ENCODE measurements around the gene CDCA3.
A peak's percentile ranks its signal among the peaks of the same experiment; 100 is the strongest.
"Not testable (repeated sequence)": the region's sequence is repeated elsewhere in the genome, so short reads cannot be mapped to it uniquely, and the experiment has no call there.

CDCA3 gene

GRCh38 chr12:6851153-6851920 lies at the start of gene CDCA3:
Gene CDCA3 (minus strand): TSS chr12:6851286. CDS start chr12:6850952, 334 bp downstream.
- peak; percentile 91 for DNase-seq

DNA sequence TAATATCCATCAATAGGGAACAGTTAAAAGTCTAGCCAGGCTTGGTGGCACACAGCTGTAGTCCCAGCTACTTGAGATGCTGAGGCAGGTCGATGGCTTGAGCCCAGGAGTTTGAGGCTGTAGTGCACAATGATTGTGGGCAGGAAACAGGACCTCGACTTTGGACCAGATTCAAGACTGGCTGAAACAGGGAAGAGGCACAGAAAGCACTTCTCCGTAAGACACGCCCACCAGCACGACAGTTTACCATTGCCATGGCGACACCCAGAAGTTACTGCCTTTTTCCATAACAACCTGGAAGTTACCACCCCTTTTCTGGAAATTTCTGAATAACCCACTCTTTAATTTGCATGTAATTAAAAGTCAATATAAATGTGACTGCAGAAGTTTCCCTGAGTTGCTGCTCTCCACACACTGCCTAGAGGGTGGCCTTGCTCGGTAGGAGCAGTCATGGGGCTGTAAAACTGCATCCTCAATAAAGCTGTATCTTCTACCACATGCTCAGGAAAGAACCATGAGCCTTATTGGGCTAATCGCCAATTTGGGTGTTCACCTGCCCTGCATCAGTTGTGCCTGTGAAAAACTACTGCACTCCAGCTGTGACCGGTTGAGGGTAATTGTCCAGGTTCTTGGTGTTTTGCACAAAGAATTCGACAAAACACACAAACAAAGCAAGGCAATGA lies 48.9 kb upstream of the CDCA3 start:
- DNase-seq, result no peak

DNA sequence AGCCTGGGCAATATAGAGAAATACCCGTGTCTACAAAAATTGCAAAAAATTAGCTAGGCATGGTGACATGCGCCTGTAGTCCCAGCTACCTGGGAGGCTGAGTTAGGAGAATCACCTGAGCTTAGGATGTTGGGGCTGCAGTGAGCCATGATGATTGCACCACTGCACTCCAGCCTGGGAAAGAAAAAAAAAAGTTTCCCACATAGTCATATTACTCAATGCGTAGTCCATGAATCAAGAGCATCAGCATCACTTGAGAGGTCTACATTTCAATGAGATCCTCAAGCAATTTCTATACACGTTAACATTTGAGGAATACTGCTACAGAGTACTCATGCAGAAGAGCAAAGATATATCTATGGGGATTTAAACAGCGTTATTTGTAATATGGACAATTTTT lies 48.3 kb upstream of the CDCA3 start:
- DNase-seq, result no peak

- no peak for DNase-seq
Measured at GRCh38 chr12:6896846-6897435, 45.9 kb upstream of the CDCA3 start.

DNA sequence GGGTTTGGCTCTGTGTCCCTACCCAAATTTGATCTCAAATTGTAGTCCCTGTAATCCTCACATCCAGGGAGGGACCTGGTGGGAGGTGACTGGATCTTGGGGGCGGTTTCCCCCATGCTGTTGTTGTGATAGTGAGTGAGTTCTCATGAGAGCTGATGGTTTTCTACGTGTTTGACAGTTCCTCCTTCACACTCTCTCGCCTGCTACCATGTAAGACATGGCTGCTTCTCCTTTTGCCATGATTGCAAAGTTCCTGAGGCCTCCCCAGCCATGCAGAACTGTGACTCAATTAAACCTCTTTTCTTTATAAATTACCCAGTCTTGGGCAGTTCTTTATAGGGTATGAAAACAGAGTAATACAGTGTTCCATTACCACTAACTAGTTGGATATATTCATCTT lies 43.2 kb upstream of the CDCA3 start:
- DNase-seq, result no peak

DNA sequence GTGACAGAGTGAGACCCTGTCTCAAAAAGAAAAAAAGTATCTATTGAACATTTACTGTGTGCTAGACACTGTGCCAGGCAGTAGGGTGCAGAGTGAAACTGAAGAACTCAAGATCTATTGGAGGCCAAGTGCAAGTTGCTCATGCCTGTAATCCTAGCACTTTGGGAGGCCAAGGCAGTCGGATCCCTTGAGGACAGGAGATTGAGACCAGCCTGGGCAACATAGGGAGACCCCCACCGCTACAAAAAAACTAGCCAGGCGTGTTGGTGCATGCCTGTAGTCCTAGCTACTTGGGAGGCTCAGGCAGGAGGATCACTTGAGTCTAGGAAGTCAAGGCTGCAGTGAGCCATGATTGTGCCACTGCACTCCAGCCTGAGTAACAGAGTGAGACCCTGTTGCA lies 41.6 kb upstream of the CDCA3 start:
- DNase-seq, result not testable (repeated sequence)

DNA sequence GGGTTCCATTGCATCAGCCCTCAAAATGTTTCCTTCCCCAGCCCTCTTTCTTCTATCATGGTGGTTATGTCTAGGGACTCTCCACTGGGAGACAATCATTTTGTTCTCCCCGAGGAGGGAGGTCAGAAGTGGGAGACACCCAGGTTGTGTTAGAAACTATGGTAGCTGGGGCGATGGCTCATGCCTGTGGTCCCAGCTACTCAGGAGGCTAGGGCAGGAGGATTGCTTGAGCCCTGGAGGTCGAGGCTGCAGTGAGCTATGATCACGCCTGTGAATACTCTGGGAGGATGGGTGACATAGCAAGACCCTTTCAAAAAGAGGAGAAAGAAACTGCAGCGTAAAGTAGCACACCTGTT lies 40.5 kb upstream of the CDCA3 start:
- DNase-seq, result no peak

DNA sequence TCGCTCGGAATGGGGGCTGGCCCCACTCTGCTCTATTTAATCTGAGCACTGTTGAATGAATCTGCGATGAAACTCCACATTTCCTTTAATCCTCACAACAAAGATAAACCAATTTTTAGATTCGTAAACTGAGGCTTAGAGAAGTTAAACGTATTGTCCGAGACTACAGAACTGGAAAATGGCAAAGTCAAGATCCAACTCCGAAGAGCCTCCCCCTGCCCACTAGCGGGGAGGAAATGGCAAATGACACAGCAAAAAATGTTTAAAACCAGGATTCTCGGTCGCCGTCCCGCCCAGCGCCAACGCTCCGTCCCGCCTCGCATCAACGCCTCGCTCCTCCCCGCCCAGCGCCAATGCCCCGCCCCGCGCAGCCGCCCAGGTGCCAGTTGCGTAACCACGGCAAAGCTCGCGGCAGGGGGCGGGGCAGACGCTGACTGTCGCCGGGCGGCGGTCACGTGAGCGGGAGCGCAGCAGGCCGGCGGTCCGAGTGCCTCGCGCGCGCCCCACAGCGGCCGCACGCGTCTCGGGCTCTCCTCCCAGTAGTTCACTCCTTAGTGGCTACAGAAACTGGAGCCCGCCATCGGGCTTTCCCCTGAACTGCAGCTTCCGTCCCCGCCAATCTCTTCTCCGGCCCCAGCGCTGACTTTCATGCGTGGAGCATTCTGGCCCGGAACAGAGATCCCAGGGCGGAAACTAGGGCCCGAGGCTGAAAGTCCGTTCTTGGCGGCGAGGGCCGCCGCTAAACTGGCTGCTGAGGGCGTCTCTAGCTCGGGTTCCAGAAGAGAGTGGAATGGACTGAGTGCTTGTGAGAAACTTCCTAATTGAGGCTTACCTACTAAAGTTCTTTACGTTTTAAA lies 39.9 kb upstream of the CDCA3 start:
- peak; percentile 100 for DNase-seq

- DNase-seq, result not testable (repeated sequence)
Measured at GRCh38 chr12:6889775-6890573, 38.9 kb upstream of the CDCA3 start.

- not testable (repeated sequence) for DNase-seq
Measured at GRCh38 chr12:6888794-6889193, 37.7 kb upstream of the CDCA3 start.

DNA sequence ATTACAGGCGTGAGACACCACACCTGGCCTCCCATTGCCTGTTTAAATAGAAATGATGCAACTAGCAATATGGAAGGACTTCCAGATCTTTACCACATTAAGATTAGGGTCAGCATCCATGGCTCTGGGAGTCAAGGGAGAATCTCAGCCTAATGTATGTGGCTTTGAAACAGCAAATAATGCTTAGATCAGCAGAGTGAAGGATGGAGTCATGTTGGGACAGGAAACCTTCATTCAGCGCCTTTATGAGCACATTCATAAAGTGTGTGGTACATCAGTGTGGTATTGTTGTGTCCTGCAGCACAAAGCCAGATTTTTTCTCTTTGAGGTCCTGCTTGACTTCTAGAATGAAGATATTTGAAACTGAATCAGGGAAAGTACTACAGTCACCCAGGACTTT lies 37.3 kb upstream of the CDCA3 start:
- no peak for DNase-seq

- DNase-seq, result no peak
Measured at GRCh38 chr12:6887460-6887859, 36.4 kb upstream of the CDCA3 start.

GRCh38 chr12:6886206-6886999 lies 35.3 kb upstream of the CDCA3 start:
- not testable (repeated sequence) for DNase-seq

- DNase-seq, result no peak
Measured at GRCh38 chr12:6884539-6884938, 33.5 kb upstream of the CDCA3 start.

DNA sequence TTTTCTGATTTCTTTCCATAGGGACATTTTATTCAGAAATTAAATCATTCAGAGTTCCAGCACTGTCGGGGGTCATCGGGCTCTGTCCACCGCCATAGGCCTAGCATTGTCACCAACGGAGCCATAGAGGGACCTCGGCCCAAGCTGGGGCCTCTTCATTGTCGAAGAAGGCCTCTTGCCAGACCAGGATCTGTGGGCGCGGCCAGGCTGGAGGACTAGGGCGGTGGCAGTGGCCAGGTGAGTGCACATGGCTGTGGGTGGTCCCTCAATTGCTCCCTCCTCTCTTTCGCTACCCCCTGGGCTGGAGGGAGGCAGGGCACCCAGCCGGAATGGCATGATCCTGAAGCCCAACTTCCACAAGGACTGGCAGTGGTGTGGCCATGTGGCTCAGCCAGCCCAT lies 32.6 kb upstream of the CDCA3 start:
- no peak for DNase-seq

DNA sequence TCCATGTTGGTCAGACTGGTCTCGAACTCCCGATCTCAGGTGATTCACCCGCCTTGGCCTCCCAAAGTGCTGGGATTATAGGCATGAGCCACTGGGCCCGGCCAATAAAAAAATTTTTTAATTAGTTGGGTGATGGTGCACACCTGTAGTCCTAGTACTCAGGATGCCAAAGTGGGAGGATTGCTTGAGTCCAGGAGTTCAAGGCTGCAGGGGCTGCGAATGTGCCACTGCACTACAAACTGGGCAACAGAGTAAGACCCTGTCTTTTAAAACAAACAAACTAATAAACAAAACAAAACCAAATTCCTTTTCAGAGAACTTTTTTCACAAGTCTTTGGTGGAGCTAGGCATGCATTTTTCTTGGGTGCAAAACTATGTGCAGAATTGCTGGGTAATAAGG lies 32.2 kb upstream of the CDCA3 start:
- no peak for DNase-seq

DNA sequence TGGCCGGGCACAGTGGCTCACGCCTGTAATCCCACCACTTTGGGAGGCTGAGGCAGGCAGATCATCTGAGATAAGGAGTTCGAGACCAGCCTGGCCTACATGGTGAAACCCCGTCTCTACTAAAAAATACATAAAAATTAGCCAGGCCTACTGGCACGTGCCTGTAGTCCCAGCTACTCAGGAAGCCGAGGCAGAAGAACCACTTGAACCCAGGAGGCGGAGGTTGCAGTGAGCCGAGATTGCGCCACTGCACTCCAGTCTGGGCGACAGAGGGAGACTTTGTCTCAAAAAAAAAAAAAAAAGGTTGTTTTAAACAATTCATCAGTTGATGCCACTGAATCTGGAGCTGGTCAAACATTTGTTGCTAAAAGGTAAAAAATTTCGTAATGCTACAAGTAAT lies 28.7 kb upstream of the CDCA3 start:
- DNase-seq, result not testable (repeated sequence)

GRCh38 chr12:6874015-6874368 lies 22.9 kb upstream of the CDCA3 start:
- DNase-seq, result not testable (repeated sequence)

DNA sequence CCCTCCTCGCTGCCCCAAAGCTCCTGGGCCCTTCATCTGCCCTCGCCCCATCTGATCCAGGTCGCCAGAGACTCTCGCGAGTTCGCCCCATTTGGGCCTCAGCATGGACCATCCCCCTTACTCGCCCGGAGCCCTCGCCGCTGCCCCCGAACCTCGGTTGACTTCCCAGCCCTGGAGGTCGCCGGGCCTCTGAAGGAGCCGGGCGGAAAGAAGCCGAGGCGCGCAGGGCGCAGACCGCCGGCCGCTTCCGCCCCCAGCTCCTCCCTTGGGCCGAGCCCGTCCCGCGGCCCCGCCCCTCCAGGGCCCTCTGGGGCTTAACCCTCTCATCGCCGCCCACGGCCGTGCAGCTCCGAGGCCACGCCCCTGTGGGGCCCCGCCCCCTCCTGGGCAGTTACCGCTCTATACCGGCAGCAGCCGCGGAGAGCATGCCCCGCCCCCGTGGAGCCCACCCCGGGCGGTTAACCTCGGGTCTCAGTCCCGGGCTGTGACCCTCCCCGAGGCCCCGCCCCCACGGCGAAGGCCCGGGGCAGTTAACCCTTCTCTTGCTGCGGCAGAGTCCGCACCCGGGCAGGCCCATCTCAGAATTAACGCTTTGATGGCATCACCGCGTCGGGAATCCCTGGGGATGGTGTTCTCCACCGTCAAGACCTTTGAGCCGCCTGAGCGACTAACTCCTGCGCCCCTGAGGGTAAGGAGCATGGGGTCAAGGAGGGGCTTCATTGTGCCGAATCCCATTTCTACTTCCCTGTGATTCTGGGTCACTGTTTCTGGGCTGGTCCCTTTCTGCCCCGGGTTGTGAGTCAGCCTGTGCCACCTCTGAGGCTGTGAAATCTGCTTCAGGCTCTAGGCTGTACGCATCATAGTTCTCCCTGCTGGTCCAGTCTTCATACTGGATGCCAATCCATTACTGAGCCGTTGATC lies 22.3 kb upstream of the CDCA3 start, which contains the start of gene SPSB2:
SPSB2 (minus strand) TSS at position 210 of the 921 bp plus-strand sequence. CDS start 402 bp downstream, outside the sequence.
- peak; percentile 100 for DNase-seq

Data from CD4-positive, alpha-beta T cell treated with Interleukin-6 for 4 hours (primary cell).